Lower leg skin (tissue), 4 donors: Measurements from ENCODE around the gene C11orf58. TPM values are rescaled to one million over a fixed set of nuclear protein-coding genes. Genes with fewer than 3 reads are reported as not detected.
A peak's percentile ranks its signal among the peaks of the same experiment; 100 is the strongest.

Experiments
- DNase-seq, 2 donors: peaks; one replicate each; pipeline ENCODE4 v3.0.0-alpha.2; 2019; ENCODE audit warnings: low spot score in 2 of 2
- H3K4me3 ChIP-seq: fragments of 200-600 bp; sonication (generic); 2 replicates; pipeline ENCODE4 v1.5.1; 2017; ENCODE audit warnings: mild to moderate bottlenecking, low read depth; ENCODE audit not compliant: poor library complexity, severe bottlenecking
- CTCF ChIP-seq, 3 donors: fragments of 450-650 bp; IDR thresholded peaks; one replicate each; pipeline ENCODE4 v1.5.1; 2016; ENCODE audit warnings: antibody characterized with exemption in 3 of 3, mild to moderate bottlenecking in 3 of 3, moderate library complexity in 2 of 3
- POLR2A ChIP-seq, 2 donors: fragments of 450-650 bp; IDR thresholded peaks; one replicate each; pipeline ENCODE4 v1.6.1; 2016 to 2017; ENCODE audit warnings: antibody characterized with exemption in 2 of 2, mild to moderate bottlenecking in 1 of 2, moderate library complexity in 1 of 2
- whole genome bisulfite sequencing, 2 donors: methylation state at CpG; one replicate each; pipeline ENCODE4 v1.1.5; 2018; 5-methylcytosine and 5-hydroxymethylcytosine counted together
- intact Hi-C: fragments of 100-400 bp; cut with DNase I; formaldehyde crosslinking; loops from one replicate; pipeline ENCODE4 v1.15.0; 2023; ENCODE audit warnings: low total_unique reads
- total RNA-seq, 4 donors: library from RNA; depleted of rRNA; stranded (reverse); fragments of >200 nt; gene quantifications; one replicate each; pipeline ENCODE4 v1.1.0, GENCODE V29; 2016

Gene C11orf58
- total RNA-seq, 4 donors from 2014 or later: 109 to 168 (median 154) TPM

GRCh38 chr11:16778286-16778685, 39.8 kb downstream of the C11orf58 start:
- intact Hi-C loops: no loop called here
- DNase-seq: peak in 1 of 2 donors; percentile 75
- H3K4me3 ChIP-seq: no peak overlapping the region
- WGBS, 2 donors: 84 to 86% methylated on average over 6 of the region's 6 CpGs
- no peak for TF ChIP-seq CTCF (IDR thresholded peaks at IDR 0.05)
- TF ChIP-seq POLR2A (IDR thresholded peaks at IDR 0.05): no peak

GRCh38 chr11:16778876-16779275, 40.4 kb downstream of the C11orf58 start:
- no peak overlapping the region for H3K4me3 ChIP-seq
- WGBS, 2 donors: 89% methylated on average over 8 of the region's 8 CpGs
- DNase-seq: peak in 1 of 2 donors; percentile 80
- intact Hi-C loops: no loop called here
- no peak for TF ChIP-seq CTCF (IDR thresholded peaks at IDR 0.05)
- TF ChIP-seq POLR2A (IDR thresholded peaks at IDR 0.05): no peak

- peak in 1 of 2 donors; percentile 82 for DNase-seq
- TF ChIP-seq CTCF (IDR thresholded peaks at IDR 0.05) (no peak), POLR2A (IDR thresholded peaks at IDR 0.05) (no peak)
- 72 to 75% methylated on average over 8 of the region's 8 CpGs for WGBS, 2 donors
- no peak overlapping the region for H3K4me3 ChIP-seq
- intact Hi-C loops: no loop called here
Measured at GRCh38 chr11:16779436-16779835, 41.0 kb downstream of the C11orf58 start.

GRCh38 chr11:16780146-16780545, 41.7 kb downstream of the C11orf58 start:
- TF ChIP-seq POLR2A (IDR thresholded peaks at IDR 0.05) (no peak), CTCF (IDR thresholded peaks at IDR 0.05) (no peak)
- WGBS, 2 donors: 97 to 98% methylated on average over 2 of the region's 2 CpGs
- peak in 1 of 2 donors; percentile 82 for DNase-seq
- intact Hi-C loops: no loop called here
- no peak overlapping the region for H3K4me3 ChIP-seq

GRCh38 chr11:16780698-16781550, 42.5 kb downstream of the C11orf58 start:
- 89 to 90% methylated on average over 19 of the region's 19 CpGs for WGBS, 2 donors
- peak in 1 of 2 donors; percentile 76 for DNase-seq
- intact Hi-C loops: no loop called here

More at GRCh38 chr11:16780698-16781550, 42.5 kb downstream of the C11orf58 start:
- no peak for TF ChIP-seq CTCF (IDR thresholded peaks at IDR 0.05)
- no peak for TF ChIP-seq POLR2A (IDR thresholded peaks at IDR 0.05)
- H3K4me3 ChIP-seq: no peak overlapping the region
